CD14-positive monocyte (primary cell): ENCODE results near the gene WASF1. TPM values are rescaled to one million over a fixed set of nuclear protein-coding genes. Genes with fewer than 3 reads are reported as not detected.

Source experiments
- DNase-seq, 3 donors: peaks; one replicate each; pipeline ENCODE4 v3.0.0-alpha.2; 2011 to 2022
- H2AFZ ChIP-seq: 2 replicates; pipeline ENCODE4 v1.6.0; 2012; ENCODE audit warnings: mild to moderate bottlenecking, low read depth, low read length, inconsistent platforms; ENCODE audit not compliant: insufficient read depth, poor library complexity, severe bottlenecking
- H3K27ac ChIP-seq, 2 donors: 1 replicate in 1 of 2; 2 replicates in 1 of 2; pipeline ENCODE4 v1.5.1; 2012 to 2013; ENCODE audit warnings: low read length in 2 of 2, control low read depth in 1 of 2, inconsistent platforms in 1 of 2, low read depth in 1 of 2, mild to moderate bottlenecking in 1 of 2
- H3K27me3 ChIP-seq, 2 donors: one replicate each; pipeline versions ENCODE4 v1.6.0 to v1.6.1; 2011 to 2013; ENCODE audit warnings: low read length in 2 of 2; ENCODE audit not compliant: control insufficient read depth in 2 of 2, insufficient read depth in 2 of 2
- H3K36me3 ChIP-seq, 2 donors: replicated peaks in 1 of 2; 1 replicate in 1 of 2; 2 replicates in 1 of 2; pipeline versions ENCODE4 v1.5.1 to v1.6.1; 2012 to 2013; ENCODE audit warnings: low read length in 2 of 2, control low read depth in 1 of 2, inconsistent platforms in 1 of 2, mild to moderate bottlenecking in 1 of 2; ENCODE audit not compliant: insufficient read depth in 2 of 2, control insufficient read depth in 1 of 2
- H3K4me1 ChIP-seq, 2 donors: 1 replicate in 1 of 2; 2 replicates in 1 of 2; pipeline versions ENCODE4 v1.5.1 to v1.6.1; 2012 to 2013; ENCODE audit warnings: low read length in 2 of 2, control low read depth in 1 of 2, inconsistent platforms in 1 of 2, mild to moderate bottlenecking in 1 of 2, moderate library complexity in 1 of 2; ENCODE audit not compliant: insufficient read depth in 2 of 2, control insufficient read depth in 1 of 2
- H3K4me2 ChIP-seq: replicated peaks from 2 replicates; pipeline ENCODE3; 2012; ENCODE audit warnings: low read length, moderate library complexity, mild to moderate bottlenecking; ENCODE audit not compliant: poor library complexity, severe bottlenecking; ENCODE audit errors: extremely low read depth
- H3K4me3 ChIP-seq, 3 experiments: fragments of 200-600 bp in 1 of 3; sonication (generic) in 1 of 3; replicated peaks in 1 of 3; 1 replicate in 2 of 3; 2 replicates in 1 of 3; pipeline ENCODE4 v1.5.1; 2011 to 2013; ENCODE audit warnings: low read length in 3 of 3, mild to moderate bottlenecking in 3 of 3, control low read depth in 2 of 3, low read depth in 2 of 3, inconsistent platforms in 1 of 3, moderate library complexity in 1 of 3
- H3K79me2 ChIP-seq: 2 replicates; pipeline ENCODE4 v1.6.0; 2012; ENCODE audit warnings: mild to moderate bottlenecking, control low read depth, inconsistent platforms, low read length, moderate library complexity; ENCODE audit not compliant: insufficient read depth
- H3K9ac ChIP-seq: 2 replicates; pipeline ENCODE4 v1.6.0; 2017; ENCODE audit warnings: low read length, mild to moderate bottlenecking; ENCODE audit not compliant: insufficient read depth, poor library complexity, severe bottlenecking
- H3K9me3 ChIP-seq, 2 donors: replicated peaks in 1 of 2; 1 replicate in 1 of 2; 2 replicates in 1 of 2; pipeline versions ENCODE4 v1.5.1 to v1.6.1; 2012 to 2013; ENCODE audit warnings: low read length in 2 of 2, control low read depth in 1 of 2; ENCODE audit not compliant: control insufficient read depth in 1 of 2, insufficient read depth in 1 of 2
- H4K20me1 ChIP-seq: 2 replicates; pipeline ENCODE4 v1.6.0; 2012; ENCODE audit warnings: mild to moderate bottlenecking, low read length, control low read depth, moderate library complexity; ENCODE audit not compliant: insufficient read depth
- H3K27ac Mint-ChIP-seq, 7 donors: one replicate each; pipeline ENCODE4 v1.8.0; 2020; ENCODE audit warnings: mild to moderate bottlenecking in 7 of 7, mixed read lengths in 7 of 7, moderate library complexity in 6 of 7, inconsistent platforms in 2 of 7
- H3K27me3 Mint-ChIP-seq, 3 donors: one replicate each; pipeline ENCODE4 v1.8.0; 2021 to 2022; ENCODE audit warnings: low read depth in 3 of 3, mild to moderate bottlenecking in 3 of 3, mixed read lengths in 3 of 3, moderate library complexity in 3 of 3, inconsistent platforms in 1 of 3
- H3K36me3 Mint-ChIP-seq, 2 donors: one replicate each; pipeline ENCODE4 v1.8.0; 2020; ENCODE audit warnings: mixed read lengths in 2 of 2, inconsistent platforms in 1 of 2, mild to moderate bottlenecking in 1 of 2
- H3K4me1 Mint-ChIP-seq: one replicate; pipeline ENCODE4 v1.8.0; 2020; ENCODE audit warnings: mild to moderate bottlenecking, mixed read lengths
- H3K4me3 Mint-ChIP-seq, 2 donors: one replicate each; pipeline ENCODE4 v1.8.0; 2020; ENCODE audit warnings: mild to moderate bottlenecking in 2 of 2, mixed read lengths in 2 of 2, moderate library complexity in 1 of 2
- H3K9me3 Mint-ChIP-seq, 7 donors: one replicate each; pipeline ENCODE4 v1.8.0; 2020 to 2022; ENCODE audit warnings: mixed read lengths in 7 of 7, mild to moderate bottlenecking in 6 of 7, moderate library complexity in 6 of 7, inconsistent platforms in 2 of 7
- CTCF ChIP-seq: fragments of 200-600 bp; IDR thresholded peaks from one replicate; pipeline ENCODE4 v1.8.0; 2022; ENCODE audit warnings: antibody characterized with exemption, mild to moderate bottlenecking
- WGBS: methylation state at CpG from one replicate; pipeline ENCODE4 v1.1.5; 2013; ENCODE audit warnings: missing lambda C conversion rate; ENCODE audit not compliant: insufficient coverage; 5-methylcytosine and 5-hydroxymethylcytosine counted together
- intact Hi-C, 2 donors: fragments of 100-400 bp; cut with micrococcal nuclease; formaldehyde crosslinking; loops; one replicate each; pipeline versions ENCODE4 v1.15.0 to v1.15.1; 2023
- polyA plus RNA-seq, 3 donors: library from polyadenylated mRNA; depleted of rRNA in 1 of 3; unstranded in 2 of 3; stranded (reverse) in 1 of 3; fragments of 300-500 nt in 2 of 3; fragments of >200 nt in 1 of 3; fragmentation: Illumina TruSeq in 2 of 3; gene quantifications; 1 replicate in 2 of 3; 2 replicates in 1 of 3; pipeline ENCODE4 v1.2.3, GENCODE V29; 2012 to 2021

The WASF1 gene
- polyA plus RNA-seq, 3 donors, result 0.32 to 1.7 (median 1.4) TPM

GRCh38 chr6:110105296-110105695 is 74.2 kb downstream of the WASF1 start:
- WGBS, result 97% methylated on average over 3 of the region's 4 CpGs
- intact Hi-C loops, result no loop called here

GRCh38 chr6:110103260-110103659 is 76.2 kb downstream of the WASF1 start:
- no peak for TF ChIP-seq CTCF
- Histone ChIP-seq H3K4me2 (no peak overlapping the region), H2AFZ (no peak overlapping the region), H3K79me2 (no peaks in the 10 kb centered on the region), H3K27ac (no peak overlapping the region), H3K9me3 (no peaks in the 10 kb centered on the region), H3K27me3 (no peaks in the 10 kb centered on the region), H4K20me1 (no peaks in the 10 kb centered on the region), H3K9ac (no peak overlapping the region), H3K4me3 (no peak overlapping the region), H3K36me3 (no peaks in the 10 kb centered on the region), H3K4me1 (peaks cover 16 to 33% of the 10 kb centered on the region in 2 donors)
- H3K36me3 Mint-ChIP-seq, result peaks cover 3% of the 10 kb centered on the region in 2 donors
- no CpG with 5 or more reads among the region's 4 CpGs for WGBS
- intact Hi-C loops, result no loop called here
- no peak for DNase-seq
- H3K4me3 Mint-ChIP-seq, result no peak overlapping the region
- peaks cover 0 to 1% (median 0%) of the 10 kb centered on the region in 7 donors for H3K9me3 Mint-ChIP-seq
- peaks cover 37% of the 10 kb centered on the region for H3K4me1 Mint-ChIP-seq
- H3K27me3 Mint-ChIP-seq, result peaks cover 0 to 2% (median 0%) of the 10 kb centered on the region in 3 donors
- no peak overlapping the region for H3K27ac Mint-ChIP-seq

More at GRCh38 chr6:110105296-110105695, 74.2 kb downstream of the WASF1 start:
- H3K4me3 ChIP-seq, result no peak overlapping the region
- Mint-ChIP-seq H3K27me3 (peaks cover 0 to 2% (median 0%) of the 10 kb centered on the region in 3 donors), H3K4me1 (peaks cover 16% of the 10 kb centered on the region), H3K27ac (no peak overlapping the region), H3K36me3 (peaks cover 3% of the 10 kb centered on the region in 2 donors), H3K4me3 (no peak overlapping the region), H3K9me3 (peaks cover 0 to 1% (median 0%) of the 10 kb centered on the region in 7 donors)
- no peaks in the 10 kb centered on the region for H3K9me3 ChIP-seq
- no peaks in the 10 kb centered on the region for H3K36me3 ChIP-seq
- H3K79me2 ChIP-seq, result no peaks in the 10 kb centered on the region
- H3K4me2 ChIP-seq, result no peak overlapping the region
- no peaks in the 10 kb centered on the region for H4K20me1 ChIP-seq
- no peak overlapping the region for H3K27ac ChIP-seq
- H3K4me1 ChIP-seq, result peaks cover 3 to 13% of the 10 kb centered on the region in 2 donors
- H3K9ac ChIP-seq, result no peak overlapping the region
- TF ChIP-seq CTCF, result no peak
- DNase-seq, result no peak
- no peak overlapping the region for H2AFZ ChIP-seq
- H3K27me3 ChIP-seq, result no peaks in the 10 kb centered on the region
